Measurements from ENCODE around the gene NDUFC2. TPM values are rescaled to one million over a fixed set of nuclear protein-coding genes. Genes with fewer than 3 reads are reported as not detected.

The NDUFC2 gene
- total and polyA plus RNA-seq, 2 of the 13 experiments (the other 11 are each of a cell fraction or from before 2014, with no cell fraction given), result 256 to 363 TPM

- TF ChIP-seq KLF9 (CRISPR knock-in tag; IDR thresholded peaks at IDR 0.05; ENCODE audit: low read depth) (no peak), MLLT10 (CRISPR knock-in tag; IDR thresholded peaks at IDR 0.05) (no peak), CERS6 (CRISPR knock-in tag; IDR thresholded peaks at IDR 0.05) (no peak), MAFG (CRISPR knock-in tag; IDR thresholded peaks at IDR 0.05) (no peak), SKIL (CRISPR knock-in tag; IDR thresholded peaks at IDR 0.05; ENCODE audit: borderline replicate concordance) (no peak), PLSCR1 (CRISPR knock-in tag; IDR thresholded peaks at IDR 0.05; ENCODE audit: borderline replicate concordance) (no peak), ZBTB40 (IDR thresholded peaks at IDR 0.05) (no peak), ZBTB40 (CRISPR knock-in tag; IDR thresholded peaks at IDR 0.05) (no peak), TFDP1 (CRISPR knock-in tag; IDR thresholded peaks at IDR 0.05; ENCODE audit: borderline replicate concordance) (peak; percentile 39; the same call in 1 of the 2 replicates), NR2F2 (IDR thresholded peaks at IDR 0.05; ENCODE audit: borderline replicate concordance, low read depth) (no peak), SAFB2 (CRISPR knock-in tag; IDR thresholded peaks at IDR 0.05; ENCODE audit: borderline replicate concordance, low read depth) (no peak), SIX4 (CRISPR knock-in tag; IDR thresholded peaks at IDR 0.05) (no peak), POLR2G (IDR thresholded peaks at IDR 0.05; ENCODE audit: low read depth, low read length) (no peak), TOPORS (CRISPR knock-in tag; IDR thresholded peaks at IDR 0.05) (no peak), NR2F6 (IDR thresholded peaks at IDR 0.05) (no peak), NR2F6 (CRISPR knock-in tag; IDR thresholded peaks at IDR 0.05) (peak; percentile 34; the same call in 1 of the 2 replicates), SRSF9 (IDR thresholded peaks at IDR 0.05; ENCODE audit: borderline replicate concordance, insufficient read depth, low read depth, low read length, poor library complexity, severe bottlenecking) (no peak)
Observed at GRCh38 chr11:78037056-78037455, 42.6 kb downstream of the NDUFC2 start (continued).
